H9 (cell line): ENCODE measurements around the gene SPDEF. TPM values are rescaled to one million over a fixed set of nuclear protein-coding genes. Genes with fewer than 3 reads are reported as not detected.

Source experiments
- DNase-seq: peaks from one replicate; pipeline ENCODE4 v3.0.0-alpha.2; 2017
- H2AFZ ChIP-seq: one replicate; pipeline ENCODE4 v1.6.1; 2013; ENCODE audit warnings: mild to moderate bottlenecking, low read length, control low read depth, moderate library complexity
- H2AK5ac ChIP-seq: 2 replicates; pipeline ENCODE4 v1.6.1; 2013; ENCODE audit warnings: low read length, control low read depth, mixed read lengths; ENCODE audit not compliant: insufficient read length
- H2BK120ac ChIP-seq: one replicate; pipeline ENCODE4 v1.6.1; 2013; ENCODE audit warnings: low read depth, mild to moderate bottlenecking, low read length, control low read depth, inconsistent platforms; ENCODE audit not compliant: poor library complexity, severe bottlenecking
- H2BK12ac ChIP-seq: 2 replicates; pipeline ENCODE4 v1.6.1; 2013; ENCODE audit warnings: low read length, control low read depth, mixed read lengths, low read depth; ENCODE audit not compliant: insufficient read length
- H2BK15ac ChIP-seq: 2 replicates; pipeline ENCODE4 v1.6.1; 2013; ENCODE audit warnings: low read depth, low read length, control low read depth
- H2BK20ac ChIP-seq: one replicate; pipeline ENCODE4 v1.6.1; 2013; ENCODE audit warnings: low read depth, mild to moderate bottlenecking, low read length, control low read depth, inconsistent platforms; ENCODE audit not compliant: poor library complexity, severe bottlenecking
- H2BK5ac ChIP-seq: 2 replicates; pipeline ENCODE4 v1.6.1; 2013; ENCODE audit warnings: low read length, control low read depth, mixed read lengths; ENCODE audit not compliant: insufficient read length
- H3K14ac ChIP-seq: 2 replicates; pipeline ENCODE4 v1.6.1; 2013; ENCODE audit warnings: low read length, control low read depth; ENCODE audit not compliant: insufficient read depth
- H3K18ac ChIP-seq: 2 replicates; pipeline ENCODE4 v1.6.1; 2013; ENCODE audit warnings: low read depth, mild to moderate bottlenecking, mixed read lengths, low read length, control low read depth; ENCODE audit not compliant: insufficient read length
- H3K23ac ChIP-seq: 2 replicates; pipeline ENCODE4 v1.6.1; 2013; ENCODE audit warnings: low read length, control low read depth, mixed read lengths, low read depth; ENCODE audit not compliant: insufficient read length
- H3K23me2 ChIP-seq: 2 replicates; pipeline ENCODE4 v1.6.1; 2013; ENCODE audit warnings: low read depth, mild to moderate bottlenecking, mixed read lengths, low read length, control low read depth; ENCODE audit not compliant: insufficient read length, poor library complexity, severe bottlenecking
- H3K27ac ChIP-seq: 2 replicates; pipeline ENCODE4 v1.5.1; 2013; ENCODE audit warnings: low read length, control low read depth, mixed read lengths, low read depth; ENCODE audit not compliant: insufficient read length
- H3K27me3 ChIP-seq: 2 replicates; pipeline ENCODE4 v1.6.1; 2013; ENCODE audit warnings: low read length, control low read depth, inconsistent platforms; ENCODE audit not compliant: insufficient read depth
- H3K4ac ChIP-seq: 2 replicates; pipeline ENCODE4 v1.6.1; 2013; ENCODE audit warnings: low read depth, mild to moderate bottlenecking, control low read depth, inconsistent platforms, low read length, moderate library complexity
- H3K4me1 ChIP-seq: 2 replicates; pipeline ENCODE4 v1.6.1; 2013; ENCODE audit warnings: low read length, control low read depth, inconsistent platforms; ENCODE audit not compliant: insufficient read depth
- H3K4me2 ChIP-seq: 2 replicates; pipeline ENCODE4 v1.6.1; 2013; ENCODE audit warnings: low read length, control low read depth, mixed read lengths; ENCODE audit not compliant: insufficient read length, insufficient read depth
- H3K56ac ChIP-seq: 2 replicates; pipeline ENCODE4 v1.6.1; 2013; ENCODE audit warnings: low read depth, mild to moderate bottlenecking, mixed read lengths, low read length, control low read depth; ENCODE audit not compliant: insufficient read length
- H3K79me1 ChIP-seq: 2 replicates; pipeline ENCODE4 v1.6.1; 2013; ENCODE audit warnings: low read depth, mild to moderate bottlenecking, moderate library complexity, low read length, control low read depth, inconsistent platforms; ENCODE audit not compliant: insufficient read depth, poor library complexity, severe bottlenecking
- H3K79me2 ChIP-seq: 2 replicates; pipeline ENCODE4 v1.6.1; 2013; ENCODE audit warnings: low read length, control low read depth, inconsistent platforms; ENCODE audit not compliant: insufficient read depth
- H3K9ac ChIP-seq: 2 replicates; pipeline ENCODE4 v1.6.1; 2013; ENCODE audit warnings: low read length, control low read depth, mixed read lengths; ENCODE audit not compliant: insufficient read length; ENCODE audit errors: extremely low read depth
- H3K9me3 ChIP-seq: one replicate; pipeline ENCODE4 v1.6.1; 2013; ENCODE audit warnings: low read depth, low read length, inconsistent platforms; ENCODE audit not compliant: control insufficient read depth
- H3T11ph ChIP-seq: one replicate; pipeline ENCODE4 v1.6.1; 2013; ENCODE audit warnings: mild to moderate bottlenecking, low read length, control low read depth, inconsistent platforms
- H4K20me1 ChIP-seq: one replicate; pipeline ENCODE4 v1.6.1; 2013; ENCODE audit not compliant: control insufficient read depth, insufficient read length, insufficient read depth
- H4K5ac ChIP-seq: 2 replicates; pipeline ENCODE4 v1.6.1; 2013; ENCODE audit warnings: low read depth, mild to moderate bottlenecking, mixed read lengths, low read length, control low read depth; ENCODE audit not compliant: insufficient read length
- H4K8ac ChIP-seq: replicated peaks from 2 replicates; pipeline ENCODE4 v1.6.1; 2013; ENCODE audit warnings: low read length, control low read depth, mixed read lengths, low read depth; ENCODE audit not compliant: insufficient read length
- H4K91ac ChIP-seq: 2 replicates; pipeline ENCODE4 v1.6.1; 2013; ENCODE audit warnings: low read depth, mild to moderate bottlenecking, moderate library complexity, mixed read lengths, low read length, control low read depth; ENCODE audit not compliant: insufficient read length
- H3K27ac Mint-ChIP-seq, 3 experiments: 2 replicates in 2 of 3; 3 replicates in 1 of 3; pipeline ENCODE4 v1.8.0; 2020 to 2021; ENCODE audit warnings: mixed read lengths in 3 of 3, mild to moderate bottlenecking in 1 of 3, moderate library complexity in 1 of 3
- H3K27me3 Mint-ChIP-seq: 2 replicates; pipeline ENCODE4 v1.8.0; 2021; ENCODE audit warnings: low read depth, mild to moderate bottlenecking, moderate library complexity, mixed read lengths
- H3K36me3 Mint-ChIP-seq, 3 experiments: 2 replicates in 2 of 3; 3 replicates in 1 of 3; pipeline ENCODE4 v1.8.0; 2020 to 2021; ENCODE audit warnings: low read depth in 3 of 3, mixed read lengths in 3 of 3; ENCODE audit not compliant: insufficient read depth in 1 of 3
- H3K4me1 Mint-ChIP-seq, 2 experiments: 2 replicates each; pipeline ENCODE4 v1.8.0; 2020; ENCODE audit warnings: mixed read lengths in 2 of 2
- H3K4me3 Mint-ChIP-seq, 2 experiments: 2 replicates in 1 of 2; 3 replicates in 1 of 2; pipeline ENCODE4 v1.8.0; 2020 to 2021; ENCODE audit warnings: mild to moderate bottlenecking in 2 of 2, mixed read lengths in 2 of 2, moderate library complexity in 1 of 2
- H3K9me3 Mint-ChIP-seq, 2 experiments: 2 replicates in 1 of 2; 3 replicates in 1 of 2; pipeline ENCODE4 v1.8.0; 2020; ENCODE audit warnings: mild to moderate bottlenecking in 2 of 2, mixed read lengths in 2 of 2, moderate library complexity in 1 of 2
- CTCF ChIP-seq: fragments of 200-600 bp; sonication (generic); conservative IDR thresholded peaks from 3 replicates; pipeline ENCODE4 v1.8.0; 2021; ENCODE audit warnings: antibody characterized with exemption, mild to moderate bottlenecking
- WGBS: extraction: QIAGEN DNeasy Blood & Tissue Kit; methylation state at CpG from one replicate; pipeline ENCODE4 v1.1.7; 2013; ENCODE audit warnings: missing lambda C conversion rate, low lambda C conversion rate, mixed read lengths; ENCODE audit not compliant: insufficient read length; ENCODE audit errors: extremely low coverage; 5-methylcytosine and 5-hydroxymethylcytosine counted together
- total RNA-seq: library from RNA; stranded (reverse); gene quantifications from 2 replicates; pipeline ENCODE4 v1.2.1, GENCODE V29; 2021

SPDEF gene
- total RNA-seq, 1 experiment from 2014 or later = 0.15 TPM

- Histone ChIP-seq H2BK15ac (no peak overlapping the region), H4K8ac (no peak overlapping the region), H3K56ac (no peak overlapping the region), H3K23me2 (peaks cover 3% of the 10 kb centered on the region), H4K91ac (no peak overlapping the region), H3K23ac (no peak overlapping the region), H3K18ac (no peak overlapping the region), H3K79me1 (peaks cover 6% of the 10 kb centered on the region), H2BK5ac (no peak overlapping the region), H3K4me2 (no peak overlapping the region), H3K9ac (no peak overlapping the region), H2BK120ac (no peak overlapping the region), H4K5ac (no peak overlapping the region), H3K27me3 (no peaks in the 10 kb centered on the region), H3T11ph (no peak overlapping the region), H3K4me1 (peaks cover 10% of the 10 kb centered on the region; the same call in 1 of the 2 replicates), H2BK20ac (no peak overlapping the region), H3K4ac (no peak overlapping the region), H2BK12ac (no peak overlapping the region), H2AK5ac (no peak overlapping the region), H3K14ac (no peak overlapping the region), H3K9me3 (no peaks in the 10 kb centered on the region), H3K27ac (no peak overlapping the region), H2AFZ (no peak overlapping the region), H3K79me2 (peaks cover 2% of the 10 kb centered on the region; the same call in 1 of the 2 replicates), H4K20me1 (no peaks in the 10 kb centered on the region)
- peak overlapping the region in 1 of 3 experiments; percentile 88; a peak in 3 of 7 replicates for H3K27ac Mint-ChIP-seq
- no peaks in the 10 kb centered on the region for H3K9me3 Mint-ChIP-seq
- no peaks in the 10 kb centered on the region for H3K36me3 Mint-ChIP-seq
- peaks cover 24 to 28% of the 10 kb centered on the region in 2 experiments for H3K4me1 Mint-ChIP-seq
- no CpG with 5 or more reads among the region's 3 CpGs for WGBS
- DNase-seq = no peak
- no peak overlapping the region for H3K4me3 Mint-ChIP-seq
- no peak for TF ChIP-seq CTCF
- no peaks in the 10 kb centered on the region for H3K27me3 Mint-ChIP-seq
These were observed 41.6 kb upstream of the SPDEF start for GRCh38 chr6:34597605-34598353.
